ENCODE data around the gene TRABD.
"Not testable (repeated sequence)": the region's sequence is repeated elsewhere in the genome, so short reads cannot be mapped to it uniquely, and the experiment has no call there.

TRABD gene

GRCh38 chr22:50144005-50144614 lies 41.6 kb upstream of the TRABD start:
- ATAC-seq (ENCODE audit: low read depth), result no peak
- DNase-seq (ENCODE audit: low spot score), result no peak
- Histone ChIP-seq H3K9me3 (ENCODE audit: severe bottlenecking) (no peaks in the 10 kb centered on the region), H3K4me3 (ENCODE audit: severe bottlenecking) (no peak overlapping the region), H3K27ac (ENCODE audit: poor library complexity, severe bottlenecking) (no peak overlapping the region), H3K4me1 (ENCODE audit: insufficient read depth, poor library complexity, severe bottlenecking) (no peaks in the 10 kb centered on the region), H3K27me3 (ENCODE audit: insufficient read depth, poor library complexity, severe bottlenecking) (no peaks in the 10 kb centered on the region), H3K36me3 (ENCODE audit: low read depth) (no peaks in the 10 kb centered on the region)
- no peak for TF ChIP-seq CTCF (IDR thresholded peaks at IDR 0.05; ENCODE audit: poor library complexity, severe bottlenecking)

GRCh38 chr22:50145721-50146438 lies 39.8 kb upstream of the TRABD start:
- Histone ChIP-seq H3K36me3 (ENCODE audit: low read depth) (no peaks in the 10 kb centered on the region), H3K9me3 (ENCODE audit: severe bottlenecking) (no peaks in the 10 kb centered on the region), H3K27ac (ENCODE audit: poor library complexity, severe bottlenecking) (no peak overlapping the region), H3K4me3 (ENCODE audit: severe bottlenecking) (no peak overlapping the region), H3K4me1 (ENCODE audit: insufficient read depth, poor library complexity, severe bottlenecking) (no peaks in the 10 kb centered on the region), H3K27me3 (ENCODE audit: insufficient read depth, poor library complexity, severe bottlenecking) (no peaks in the 10 kb centered on the region)
- ATAC-seq (ENCODE audit: low read depth) (no peak), DNase-seq (ENCODE audit: low spot score) (no peak)
- TF ChIP-seq CTCF (IDR thresholded peaks at IDR 0.05; ENCODE audit: poor library complexity, severe bottlenecking), result no peak

- peak; percentile 87 for TF ChIP-seq CTCF (IDR thresholded peaks at IDR 0.05; ENCODE audit: poor library complexity, severe bottlenecking)
- no peak overlapping the region for H3K27ac ChIP-seq (ENCODE audit: poor library complexity, severe bottlenecking)
- H3K4me1 ChIP-seq (ENCODE audit: insufficient read depth, poor library complexity, severe bottlenecking), result no peaks in the 10 kb centered on the region
- no peaks in the 10 kb centered on the region for H3K27me3 ChIP-seq (ENCODE audit: insufficient read depth, poor library complexity, severe bottlenecking)
- no peak for DNase-seq (ENCODE audit: low spot score)
- no peak overlapping the region for H3K4me3 ChIP-seq (ENCODE audit: severe bottlenecking)
- no peaks in the 10 kb centered on the region for H3K36me3 ChIP-seq (ENCODE audit: low read depth)
- no peaks in the 10 kb centered on the region for H3K9me3 ChIP-seq (ENCODE audit: severe bottlenecking)
- peak; percentile 51 for ATAC-seq (ENCODE audit: low read depth)
These were observed 39.1 kb upstream of the TRABD start for GRCh38 chr22:50146439-50147238.

GRCh38 chr22:50147258-50148165 lies 38.2 kb upstream of the TRABD start:
- ATAC-seq (ENCODE audit: low read depth); H3K27me3 ChIP-seq (ENCODE audit: insufficient read depth, poor library complexity, severe bottlenecking); H3K4me1 ChIP-seq (ENCODE audit: insufficient read depth, poor library complexity, severe bottlenecking); H3K27ac ChIP-seq (ENCODE audit: poor library complexity, severe bottlenecking); DNase-seq (ENCODE audit: low spot score); H3K9me3 ChIP-seq (ENCODE audit: severe bottlenecking); H3K36me3 ChIP-seq (ENCODE audit: low read depth); H3K4me3 ChIP-seq (ENCODE audit: severe bottlenecking): not testable (repeated sequence)

- Histone ChIP-seq H3K9me3 (ENCODE audit: severe bottlenecking) (no peaks in the 10 kb centered on the region), H3K4me1 (ENCODE audit: insufficient read depth, poor library complexity, severe bottlenecking) (no peaks in the 10 kb centered on the region), H3K4me3 (ENCODE audit: severe bottlenecking) (no peak overlapping the region), H3K27me3 (ENCODE audit: insufficient read depth, poor library complexity, severe bottlenecking) (no peaks in the 10 kb centered on the region), H3K36me3 (ENCODE audit: low read depth) (no peaks in the 10 kb centered on the region), H3K27ac (ENCODE audit: poor library complexity, severe bottlenecking) (no peak overlapping the region)
- TF ChIP-seq CTCF (IDR thresholded peaks at IDR 0.05; ENCODE audit: poor library complexity, severe bottlenecking), result no peak
- DNase-seq (ENCODE audit: low spot score) (no peak), ATAC-seq (ENCODE audit: low read depth) (no peak)
These were observed 37.6 kb upstream of the TRABD start for GRCh38 chr22:50148166-50148500.

All from RWPE2 (cell line).